PC-9 (cell line): ENCODE results near the gene RPGRIP1L. TPM values are rescaled to one million over a fixed set of nuclear protein-coding genes. Genes with fewer than 3 reads are reported as not detected.

Source experiments
- BruUV-seq: library from RNA; stranded (reverse); fragments of 400-500 nt; replicated peaks from 2 replicates; lab custom pipeline; 2021; lab: Mats Ljungman, UMichigan
- CTCF ChIA-PET: fragments of 300-600 bp; sonication (Branson Sonifier 250); formaldehyde crosslinking; loops from one replicate; lab custom pipeline; 2022; ENCODE audit warnings: antibody characterized with exemption; lab: Charles Lee
- POLR2A ChIA-PET: fragments of 300-600 bp; sonication (Branson Sonifier 250); formaldehyde crosslinking; loops from one replicate; lab custom pipeline; 2022; ENCODE audit warnings: antibody characterized with exemption; ENCODE audit not compliant: unreplicated experiment; lab: Charles Lee
- DNase-seq, 2 experiments: peaks; one replicate each; pipeline versions ENCODE4 v3.0.0 to v3.0.0-alpha.2; 2015 to 2022; ENCODE audit warnings: mixed read lengths in 1 of 2
- H2AFZ ChIP-seq: fragments of 200-600 bp; sonication (generic); 2 replicates; pipeline ENCODE4 v1.8.1; 2017; ENCODE audit warnings: antibody characterized with exemption
- H3F3A ChIP-seq: fragments of 200-600 bp; sonication (generic); 2 replicates; pipeline ENCODE4 v1.8.1; 2017; ENCODE audit warnings: antibody characterized with exemption, mild to moderate bottlenecking, low read depth; ENCODE audit not compliant: insufficient read depth
- H3K27ac ChIP-seq: fragments of 200-600 bp; sonication (generic); 2 replicates; pipeline ENCODE4 v1.6.1; 2016; ENCODE audit warnings: mixed run types
- H3K27me3 ChIP-seq: fragments of 200-600 bp; sonication (generic); 2 replicates; pipeline ENCODE4 v1.6.1; 2016; ENCODE audit warnings: low read depth, mixed run types; ENCODE audit not compliant: insufficient read depth
- H3K36me3 ChIP-seq: fragments of 200-600 bp; sonication (generic); 2 replicates; pipeline ENCODE4 v1.6.1; 2016; ENCODE audit warnings: low read depth, mixed run types
- H3K4me1 ChIP-seq: fragments of 200-600 bp; sonication (generic); replicated peaks from 2 replicates; pipeline ENCODE4 v1.6.1; 2016; ENCODE audit warnings: mixed run types; ENCODE audit not compliant: insufficient read depth
- H3K4me2 ChIP-seq: fragments of 200-600 bp; sonication (generic); 2 replicates; pipeline ENCODE4 v1.6.1; 2017; ENCODE audit warnings: mixed run types
- H3K4me3 ChIP-seq: fragments of 200-600 bp; sonication (generic); 2 replicates; pipeline ENCODE4 v1.6.1; 2016; ENCODE audit warnings: mixed run types
- H3K79me2 ChIP-seq: fragments of 200-600 bp; sonication (generic); 2 replicates; pipeline ENCODE4 v1.6.1; 2017; ENCODE audit warnings: low read depth, mixed run types
- H3K9me2 ChIP-seq: fragments of 200-600 bp; sonication (generic); 2 replicates; pipeline ENCODE4 v1.8.1; 2017; ENCODE audit warnings: mild to moderate bottlenecking; ENCODE audit not compliant: insufficient read depth
- H3K9me3 ChIP-seq: fragments of 200-600 bp; sonication (generic); 2 replicates; pipeline ENCODE4 v1.8.1; 2016; ENCODE audit warnings: low read depth; ENCODE audit not compliant: insufficient read depth
- H4K20me1 ChIP-seq: fragments of 200-600 bp; sonication (generic); 2 replicates; pipeline ENCODE4 v1.8.1; 2017; ENCODE audit not compliant: insufficient read depth
- CTCF ChIP-seq: fragments of 200-600 bp; sonication (generic); conservative IDR thresholded peaks from 2 replicates; pipeline ENCODE4 v1.6.1; 2017; ENCODE audit warnings: mixed run types, antibody characterized with exemption, mild to moderate bottlenecking, moderate library complexity
- EZH2 ChIP-seq: fragments of 200-600 bp; sonication (generic); IDR thresholded peaks from 2 replicates; pipeline ENCODE4 v1.8.0; 2017; ENCODE audit warnings: antibody characterized with exemption, low read depth
- intact Hi-C: fragments of 100-400 bp; cut with micrococcal nuclease; formaldehyde crosslinking; loops from one replicate; pipeline ENCODE4 v1.10.0; 2022; ENCODE audit not compliant: unreplicated experiment
- total RNA-seq: library from RNA; stranded (reverse); gene quantifications from 2 replicates; pipeline ENCODE4 v1.2.3, GENCODE V29; 2021

RPGRIP1L gene
- total RNA-seq, 1 experiment from 2014 or later, result 14.0 TPM

- Histone ChIP-seq H3K4me3 (no peak overlapping the region), H3K9me3 (no peaks in the 10 kb centered on the region), H3K4me1 (no peaks in the 10 kb centered on the region), H3K27ac (no peak overlapping the region), H4K20me1 (no peaks in the 10 kb centered on the region), H3K79me2 (no peaks in the 10 kb centered on the region), H3K27me3 (no peaks in the 10 kb centered on the region), H2AFZ (no peak overlapping the region), H3K9me2 (no peaks in the 10 kb centered on the region), H3K36me3 (no peaks in the 10 kb centered on the region), H3K4me2 (no peak overlapping the region), H3F3A (no peaks in the 10 kb centered on the region)
- DNase-seq, result no peak
- ChIA-PET POLR2A (no interaction called here), CTCF (no interaction called here)
- intact Hi-C loops, result no loop called here
- BruUV-seq, result no TSS peak
- TF ChIP-seq EZH2 (no peak), CTCF (no peak)
Measured at GRCh38 chr16:53626161-53626560, 77.5 kb downstream of the RPGRIP1L start.

- no peaks in the 10 kb centered on the region for H3K4me1 ChIP-seq
- CTCF ChIA-PET, result no interaction called here
- H3K9me3 ChIP-seq, result no peaks in the 10 kb centered on the region
- no peaks in the 10 kb centered on the region for H3K9me2 ChIP-seq
- H3K79me2 ChIP-seq, result no peaks in the 10 kb centered on the region
- H3K36me3 ChIP-seq, result no peaks in the 10 kb centered on the region
- H2AFZ ChIP-seq, result no peak overlapping the region
- H3F3A ChIP-seq, result no peaks in the 10 kb centered on the region
- no TSS peak for BruUV-seq
- intact Hi-C loops, result no loop called here
- no peaks in the 10 kb centered on the region for H4K20me1 ChIP-seq
- H3K27ac ChIP-seq, result no peak overlapping the region
- no peak overlapping the region for H3K4me2 ChIP-seq
- POLR2A ChIA-PET, result no interaction called here
- DNase-seq, result no peak
- H3K27me3 ChIP-seq, result no peaks in the 10 kb centered on the region
- TF ChIP-seq EZH2 (no peak), CTCF (no peak)
- no peak overlapping the region for H3K4me3 ChIP-seq
Measured at GRCh38 chr16:53625221-53625620, 78.4 kb downstream of the RPGRIP1L start.

GRCh38 chr16:53622315-53622714, 81.3 kb downstream of the RPGRIP1L start:
- intact Hi-C loops, result no loop called here

More at GRCh38 chr16:53622315-53622714, 81.3 kb downstream of the RPGRIP1L start:
- no peaks in the 10 kb centered on the region for H4K20me1 ChIP-seq
- TF ChIP-seq CTCF (no peak), EZH2 (no peak)
- H3K9me3 ChIP-seq, result no peaks in the 10 kb centered on the region
- H3F3A ChIP-seq, result no peaks in the 10 kb centered on the region
- H3K9me2 ChIP-seq, result no peaks in the 10 kb centered on the region; the same call in 1 of the 2 replicates
- BruUV-seq, result no TSS peak
- H3K4me1 ChIP-seq, result no peaks in the 10 kb centered on the region
- H3K36me3 ChIP-seq, result no peaks in the 10 kb centered on the region
- H3K27ac ChIP-seq, result no peak overlapping the region
- no peaks in the 10 kb centered on the region for H3K79me2 ChIP-seq
- ChIA-PET POLR2A (no interaction called here), CTCF (no interaction called here)
- H2AFZ ChIP-seq, result no peak overlapping the region
- DNase-seq, result no peak
- no peak overlapping the region for H3K4me2 ChIP-seq
- H3K27me3 ChIP-seq, result no peaks in the 10 kb centered on the region
- no peak overlapping the region for H3K4me3 ChIP-seq
